Adipocyte (in vitro differentiated cells): Measurements from ENCODE around the gene PTGIR.

Experiments
- DNase-seq: peaks from one replicate; pipeline ENCODE4 v3.0.0-alpha.2; 2015; ENCODE audit warnings: low read depth
- H3K27me3 ChIP-seq: replicated peaks from 2 replicates; pipeline ENCODE4 v1.7.0; 2013; ENCODE audit warnings: mild to moderate bottlenecking, low read length, moderate library complexity; ENCODE audit not compliant: control insufficient read depth, insufficient read depth
- H3K36me3 ChIP-seq: 2 replicates; pipeline ENCODE4 v1.7.0; 2013; ENCODE audit warnings: low read length, mild to moderate bottlenecking, moderate library complexity; ENCODE audit not compliant: control insufficient read depth, insufficient read depth, severe bottlenecking
- H3K4me1 ChIP-seq: 2 replicates; pipeline ENCODE4 v1.7.0; 2013; ENCODE audit warnings: mild to moderate bottlenecking, low read length, moderate library complexity; ENCODE audit not compliant: control insufficient read depth, insufficient read depth
- H3K4me3 ChIP-seq: 2 replicates; pipeline ENCODE4 v1.7.0; 2013; ENCODE audit warnings: mild to moderate bottlenecking, low read length, moderate library complexity
- H3K9ac ChIP-seq: 2 replicates; pipeline ENCODE4 v1.7.0; 2013; ENCODE audit warnings: mild to moderate bottlenecking, low read length, moderate library complexity
- H3K9me3 ChIP-seq: 2 replicates; pipeline ENCODE4 v1.7.0; 2013; ENCODE audit warnings: mild to moderate bottlenecking, low read length, moderate library complexity; ENCODE audit not compliant: control insufficient read depth

PTGIR gene

GRCh38 chr19:46656541-46656940 is 31.7 kb upstream of the PTGIR start:
- Histone ChIP-seq H3K27me3 (no peaks in the 10 kb centered on the region), H3K9me3 (no peaks in the 10 kb centered on the region), H3K36me3 (no peaks in the 10 kb centered on the region), H3K4me3 (no peak overlapping the region), H3K9ac (no peak overlapping the region), H3K4me1 (peaks cover 17% of the 10 kb centered on the region)
- no peak for DNase-seq

DNA sequence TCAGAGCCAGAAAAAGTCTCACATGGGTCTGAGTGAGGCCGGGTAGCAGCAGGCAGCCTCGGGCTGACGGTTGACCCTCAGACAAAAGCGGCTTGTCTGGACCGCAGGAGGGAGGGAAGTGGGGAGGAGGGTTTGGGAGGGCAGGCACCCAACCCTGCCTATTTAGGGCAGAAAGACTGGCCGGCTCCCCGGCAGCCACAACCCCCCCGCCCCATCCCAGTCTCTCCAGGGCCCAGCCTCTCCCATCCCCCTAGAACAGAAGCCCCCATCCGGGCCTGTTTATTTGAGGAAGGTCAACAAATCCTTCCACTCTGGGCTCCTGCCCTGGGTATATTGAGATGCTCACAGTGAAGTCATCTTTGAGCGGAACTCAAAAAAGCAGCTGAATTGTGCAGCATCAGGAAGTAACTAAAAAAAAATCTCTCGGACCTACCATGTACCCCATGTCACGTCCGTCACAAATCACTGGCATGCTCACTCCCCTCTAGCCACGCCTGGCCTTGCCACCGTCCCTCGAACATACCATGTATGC is 29.8 kb upstream of the PTGIR start:
- H3K9ac ChIP-seq, result no peak overlapping the region
- no peak for DNase-seq
- no peak overlapping the region for H3K4me3 ChIP-seq
- no peaks in the 10 kb centered on the region for H3K36me3 ChIP-seq
- H3K4me1 ChIP-seq, result peaks cover 5% of the 10 kb centered on the region
- H3K27me3 ChIP-seq, result no peaks in the 10 kb centered on the region
- no peaks in the 10 kb centered on the region for H3K9me3 ChIP-seq

DNA sequence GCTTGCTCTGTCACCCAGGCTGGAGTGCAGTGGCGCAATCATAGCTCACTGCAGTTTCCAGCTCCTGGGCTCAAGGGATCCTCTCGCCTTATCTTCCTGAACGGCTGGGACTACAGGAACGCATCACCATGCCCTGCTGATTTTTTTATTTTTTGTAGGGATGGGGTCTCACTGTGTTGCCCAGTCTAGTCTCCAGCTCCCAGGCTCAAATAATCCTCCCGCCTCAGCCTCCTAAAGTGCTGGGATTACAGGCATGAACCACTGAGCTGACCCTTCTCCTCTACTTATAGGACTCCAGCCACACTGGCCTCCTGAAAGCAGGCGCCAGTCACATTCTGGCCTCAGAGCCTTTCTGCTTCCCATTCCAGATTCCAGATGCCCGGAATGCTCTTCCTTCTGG is 25.6 kb upstream of the PTGIR start:
- H3K27me3 ChIP-seq, result no peaks in the 10 kb centered on the region
- no peaks in the 10 kb centered on the region for H3K36me3 ChIP-seq

DNA sequence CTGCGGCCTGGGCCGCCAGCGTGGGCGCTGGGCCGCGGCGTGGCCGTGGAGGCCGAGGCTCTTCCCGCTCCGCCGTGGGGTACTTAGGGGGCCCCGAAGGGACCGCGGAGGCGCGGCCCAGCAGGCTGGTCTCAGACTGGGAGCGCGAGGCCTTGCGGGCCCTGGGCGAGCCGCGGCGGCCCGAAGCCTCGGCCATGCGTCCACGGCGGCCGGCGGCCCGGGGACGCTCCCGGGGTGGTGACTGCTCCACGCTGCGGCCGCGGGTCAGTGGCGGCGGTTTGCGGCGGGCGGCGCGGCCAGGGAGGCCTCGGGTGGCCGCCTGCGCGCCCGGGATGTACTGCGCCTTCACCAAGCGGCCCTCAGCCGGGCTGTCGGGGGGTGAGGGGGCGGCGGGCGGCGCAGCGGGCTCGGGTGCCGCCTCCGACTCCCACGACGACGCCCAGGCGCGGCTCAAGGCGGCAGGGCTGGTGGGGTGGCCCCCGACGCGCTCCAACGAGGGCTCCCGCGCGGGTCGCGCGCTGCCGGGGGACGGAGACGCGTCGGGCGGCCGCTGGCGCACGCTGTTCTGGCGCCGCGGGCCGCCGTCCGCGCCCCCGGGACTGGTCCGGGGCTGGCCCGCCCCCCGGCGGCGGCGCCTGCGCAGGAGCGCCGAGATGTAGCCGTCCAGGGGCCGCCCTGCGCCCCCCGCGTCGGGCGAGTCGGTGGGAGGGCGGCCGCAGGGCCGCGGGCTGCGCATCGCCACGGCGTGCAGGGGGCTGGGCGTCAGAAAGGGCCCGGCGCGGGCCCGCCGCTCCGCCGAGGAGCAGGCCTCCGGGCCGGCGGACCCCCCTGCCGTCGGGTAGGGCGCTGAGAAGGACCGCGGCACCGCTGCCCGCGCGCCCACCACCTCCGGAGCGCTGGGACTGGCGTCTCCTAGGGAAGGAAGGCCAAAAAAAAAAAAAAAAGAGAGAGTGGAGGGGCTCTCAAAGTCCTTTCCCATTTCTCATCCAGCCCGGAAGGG is 24.4 kb upstream of the PTGIR start:
- no peak overlapping the region for H3K9ac ChIP-seq
- no peaks in the 10 kb centered on the region for H3K27me3 ChIP-seq
- no peaks in the 10 kb centered on the region for H3K36me3 ChIP-seq
- H3K4me1 ChIP-seq, result no peaks in the 10 kb centered on the region
- H3K4me3 ChIP-seq, result no peak overlapping the region
- H3K9me3 ChIP-seq, result peaks cover 4% of the 10 kb centered on the region
- no peak for DNase-seq

More for the DNA sequence above, 25.6 kb upstream of the PTGIR start:
- Histone ChIP-seq H3K9ac (no peak overlapping the region), H3K9me3 (peaks cover 4% of the 10 kb centered on the region), H3K4me3 (no peak overlapping the region), H3K4me1 (no peaks in the 10 kb centered on the region)
- no peak for DNase-seq

GRCh38 chr19:46648060-46648960 is 23.4 kb upstream of the PTGIR start:
- Histone ChIP-seq H3K9me3 (peaks cover 4% of the 10 kb centered on the region), H3K27me3 (no peaks in the 10 kb centered on the region), H3K9ac (no peak overlapping the region), H3K4me1 (no peaks in the 10 kb centered on the region), H3K4me3 (no peak overlapping the region), H3K36me3 (no peaks in the 10 kb centered on the region)
- DNase-seq, result no peak

DNA sequence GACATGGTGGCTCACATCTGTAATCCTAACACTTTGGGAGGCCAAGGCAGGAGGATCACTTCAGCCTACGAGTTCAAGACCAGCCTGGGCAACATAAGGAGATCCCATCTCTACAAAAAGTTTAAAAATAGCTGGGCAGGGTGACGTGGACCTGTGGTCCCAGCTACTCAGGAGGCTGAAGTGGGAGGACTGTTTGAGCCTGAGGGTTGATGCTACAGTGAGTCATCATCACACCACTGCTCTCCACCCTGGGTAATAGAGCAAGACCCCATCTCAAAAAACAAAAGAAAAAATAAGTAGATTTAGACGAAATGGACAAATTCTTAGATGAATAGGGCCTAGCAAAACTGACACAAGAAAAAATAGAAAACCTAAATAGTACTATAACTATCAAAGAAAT is 21.5 kb upstream of the PTGIR start:
- Histone ChIP-seq H3K4me3 (no peak overlapping the region), H3K4me1 (no peaks in the 10 kb centered on the region)

GRCh38 chr19:46644720-46645119 is 19.8 kb upstream of the PTGIR start:
- DNase-seq, result no peak
- Histone ChIP-seq H3K4me1 (peaks cover 3% of the 10 kb centered on the region), H3K27me3 (no peaks in the 10 kb centered on the region), H3K36me3 (no peaks in the 10 kb centered on the region), H3K4me3 (no peak overlapping the region), H3K9ac (no peak overlapping the region), H3K9me3 (peaks cover 4% of the 10 kb centered on the region)

More for the DNA sequence above, 21.5 kb upstream of the PTGIR start:
- no peak for DNase-seq
- Histone ChIP-seq H3K27me3 (no peaks in the 10 kb centered on the region), H3K36me3 (no peaks in the 10 kb centered on the region), H3K9ac (no peak overlapping the region), H3K9me3 (peaks cover 4% of the 10 kb centered on the region)

DNA sequence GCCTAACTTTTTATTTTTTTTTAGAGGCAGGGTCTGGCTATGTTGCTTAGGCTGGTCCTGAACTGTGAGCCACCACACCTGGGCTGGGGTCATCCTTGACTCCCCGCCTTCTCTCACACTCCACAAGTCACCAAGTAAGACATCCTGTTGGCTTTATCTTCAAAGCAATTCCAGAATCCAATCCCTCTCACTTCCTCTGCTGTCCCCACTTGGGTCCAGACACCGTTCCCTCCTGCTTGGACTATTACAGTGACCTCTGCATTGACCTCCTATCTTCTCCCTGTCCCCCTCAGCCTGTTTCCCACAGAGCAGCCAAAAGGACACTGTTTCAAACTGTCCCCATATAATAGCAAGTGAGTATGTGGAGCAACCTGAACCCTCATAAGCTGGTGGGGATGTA is 15.8 kb upstream of the PTGIR start:
- H3K27me3 ChIP-seq, result no peaks in the 10 kb centered on the region
- DNase-seq, result no peak
- no peaks in the 10 kb centered on the region for H3K9me3 ChIP-seq
- no peak overlapping the region for H3K4me3 ChIP-seq
- no peak overlapping the region for H3K9ac ChIP-seq
- H3K4me1 ChIP-seq, result peaks cover 12% of the 10 kb centered on the region
- H3K36me3 ChIP-seq, result no peaks in the 10 kb centered on the region

DNA sequence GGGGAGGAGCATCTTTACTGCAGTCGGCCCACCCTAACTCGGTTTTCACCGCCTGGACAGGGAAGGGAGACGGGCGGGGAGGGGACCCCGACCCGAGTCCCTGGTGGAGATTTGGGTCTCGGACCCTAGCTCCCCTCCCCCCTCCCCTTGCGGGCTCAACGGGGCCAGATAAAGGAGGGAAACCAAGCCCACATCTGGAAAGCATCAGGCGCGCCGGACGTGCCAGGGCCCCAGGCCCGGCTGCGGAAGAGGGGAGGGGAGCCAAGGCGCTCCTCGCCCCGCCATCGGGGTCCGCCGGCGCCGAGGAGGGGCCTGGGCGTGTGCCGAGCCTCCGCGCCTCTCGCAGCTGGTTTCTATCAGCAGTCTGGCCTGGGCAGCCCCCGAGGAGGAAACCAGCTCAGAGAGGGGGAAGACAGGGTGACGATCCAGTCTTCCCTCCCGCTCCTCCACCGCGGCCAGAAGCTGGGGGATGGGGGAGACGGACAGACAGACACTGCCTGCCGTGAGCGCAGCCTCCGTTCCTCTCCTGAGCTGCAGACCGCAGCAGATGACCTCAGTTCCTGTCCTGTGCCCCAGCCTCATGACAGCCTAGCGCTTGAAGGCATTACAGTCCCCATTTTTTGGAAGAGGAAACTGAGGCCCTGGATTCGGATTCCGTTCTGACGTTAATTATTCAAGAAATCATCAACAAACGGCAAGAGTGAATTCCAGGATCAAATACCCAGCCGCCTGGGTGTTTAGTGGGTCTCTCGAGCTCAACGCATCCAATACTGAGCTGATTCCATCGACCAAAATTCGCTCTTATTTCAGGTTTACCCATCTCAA is 14.7 kb upstream of the PTGIR start:
- DNase-seq, result peak; percentile 73
- H3K27me3 ChIP-seq, result no peaks in the 10 kb centered on the region
- peak overlapping the region; percentile 74 for H3K4me3 ChIP-seq
- H3K4me1 ChIP-seq, result peaks cover 12% of the 10 kb centered on the region
- H3K9ac ChIP-seq, result peak overlapping the region; percentile 74
- H3K9me3 ChIP-seq, result no peaks in the 10 kb centered on the region
- H3K36me3 ChIP-seq, result no peaks in the 10 kb centered on the region

DNA sequence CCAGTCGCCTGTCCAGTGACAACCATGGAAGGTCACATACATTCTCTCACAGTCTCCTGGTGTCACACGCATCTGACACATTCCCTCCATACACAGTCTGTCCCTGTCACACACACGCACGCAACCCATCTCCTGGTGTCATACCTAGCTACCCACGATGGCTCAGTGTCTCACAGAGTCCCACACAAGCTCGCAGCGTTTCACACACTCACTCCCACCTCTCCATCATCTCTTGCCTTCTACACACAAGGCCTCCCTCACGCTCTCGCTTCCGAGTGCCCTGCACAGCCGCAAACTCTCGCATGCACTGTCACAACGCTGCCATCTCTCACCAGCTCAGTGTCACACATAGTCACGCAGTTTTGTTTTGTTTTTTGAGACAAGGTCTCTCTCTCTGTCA is 12.3 kb upstream of the PTGIR start:
- Histone ChIP-seq H3K4me1 (peaks cover 12% of the 10 kb centered on the region), H3K27me3 (peaks cover 8% of the 10 kb centered on the region), H3K36me3 (no peaks in the 10 kb centered on the region), H3K4me3 (no peak overlapping the region), H3K9ac (no peak overlapping the region), H3K9me3 (no peaks in the 10 kb centered on the region)
- no peak for DNase-seq
